Left lobe of liver (tissue), 2 donors: ENCODE data around the gene MIAT. TPM values are rescaled to one million over a fixed set of nuclear protein-coding genes. Genes with fewer than 3 reads are reported as not detected.
"Not testable (repeated sequence)": the region's sequence is repeated elsewhere in the genome, so short reads cannot be mapped to it uniquely, and the experiment has no call there.

Experiments used
- ATAC-seq: fragments of 200-7000 bp; cut with Tn5 transposase; one replicate; pipeline ENCODE4 v1.9.1; 2020; ENCODE audit warnings: mild to moderate bottlenecking, moderate library complexity
- DNase-seq: peaks from one replicate; pipeline ENCODE4 v3.0.0-alpha.2; 2020; ENCODE audit warnings: low spot score
- total RNA-seq: library from RNA; stranded (reverse); gene quantifications from one replicate; pipeline ENCODE4 v1.2.1, GENCODE V29; 2021
- donor health status: DM: no; HTN: no; CAD: no; lungs with moderate emphysema.
- donor health status: DM: no; HTN: yes; CAD: no.

Gene MIAT
- total RNA-seq, 1 donor from 2014 or later = 0.60 TPM

DNA sequence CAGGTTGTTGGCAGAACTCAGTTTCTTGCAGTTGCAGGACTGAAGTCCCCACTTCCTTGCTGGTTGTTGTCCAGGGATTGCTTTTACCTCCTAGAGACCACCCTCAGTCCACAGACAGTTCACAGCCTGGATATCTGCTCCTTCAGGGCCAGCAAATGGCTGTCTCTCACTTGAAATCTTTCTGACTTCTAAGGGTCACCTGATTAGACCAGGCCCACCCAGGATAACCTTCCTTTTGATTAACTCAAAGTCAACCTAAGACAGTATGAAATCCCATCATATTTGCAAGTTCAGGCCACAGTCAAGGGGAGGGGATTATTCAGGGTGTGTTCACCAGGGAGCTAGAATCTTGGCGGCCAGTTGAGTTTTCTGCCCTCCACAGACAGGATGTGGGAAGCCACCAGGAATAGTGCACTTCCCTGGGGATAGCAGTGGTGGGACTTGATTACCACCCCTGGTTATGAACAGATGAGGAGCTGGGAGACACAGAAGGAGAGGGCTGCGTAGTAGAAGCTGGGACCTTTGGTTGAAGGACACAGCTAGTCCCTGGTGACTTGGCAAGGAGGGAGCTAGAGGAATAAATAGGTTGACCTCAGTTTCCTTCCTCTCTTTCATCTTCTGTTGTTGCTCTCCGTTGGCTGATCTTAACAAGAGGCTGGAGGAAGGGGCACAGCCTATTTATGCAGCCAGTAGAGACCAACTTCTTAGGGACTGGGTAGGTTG is 33.4 kb downstream of the MIAT start:
- DNase-seq = no peak
- no peak for ATAC-seq

DNA sequence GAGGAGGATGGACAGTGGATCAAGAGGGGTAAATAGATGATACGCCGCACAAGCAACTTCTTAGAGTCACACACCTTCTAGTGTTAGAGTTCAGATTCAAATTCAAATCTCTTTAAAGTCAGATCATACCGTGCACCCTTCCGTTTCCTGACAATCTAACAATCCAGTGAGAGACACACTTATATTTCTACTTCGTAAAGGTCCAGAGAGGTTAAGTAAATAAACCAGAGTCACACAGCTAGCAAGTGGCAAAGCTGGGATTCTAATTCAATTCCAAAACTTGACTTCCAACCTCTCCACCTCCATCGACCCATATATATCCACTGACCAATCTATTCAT is 34.0 kb downstream of the MIAT start:
- DNase-seq = no peak
- ATAC-seq = no peak

DNA sequence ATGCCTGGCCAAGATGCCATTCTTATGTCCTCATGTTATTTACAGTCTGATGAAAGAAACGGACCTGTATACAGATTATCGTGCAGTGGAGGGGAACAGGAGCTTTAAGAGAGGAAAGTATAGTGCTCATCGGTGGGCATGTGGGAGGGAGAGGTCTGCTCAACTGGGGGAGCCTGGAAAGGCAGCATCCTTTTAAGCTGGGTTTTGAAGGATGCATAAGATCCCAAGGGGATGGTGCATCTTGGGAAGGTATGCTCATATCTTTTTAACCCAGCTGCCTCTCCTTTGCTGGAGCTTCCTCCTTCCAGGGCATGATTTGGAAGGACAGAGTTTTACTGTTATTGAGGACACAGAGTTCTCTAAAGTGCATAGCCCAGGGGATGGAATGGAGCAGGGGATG is 34.8 kb downstream of the MIAT start:
- ATAC-seq (no peak), DNase-seq (no peak)

DNA sequence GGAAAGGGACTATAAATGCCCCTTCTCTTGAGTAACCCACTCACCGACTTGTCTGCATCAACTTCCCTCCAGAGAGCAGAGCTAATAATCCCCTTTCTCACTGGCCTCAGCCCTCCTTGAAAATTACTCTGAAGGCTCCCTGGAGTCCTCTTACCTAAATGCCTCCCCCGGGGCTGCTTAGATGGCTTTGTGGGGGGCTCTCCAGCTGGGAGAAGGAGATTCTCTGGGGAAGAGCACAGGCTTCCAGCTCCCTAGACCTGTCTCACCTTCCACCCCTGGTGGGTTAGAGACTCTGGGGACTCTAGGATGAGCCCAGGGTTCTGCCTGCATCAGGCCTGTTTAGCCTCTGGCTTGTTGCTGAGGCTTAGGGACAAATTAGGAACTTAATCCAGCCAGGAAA is 39.8 kb downstream of the MIAT start:
- ATAC-seq (no peak), DNase-seq (no peak)

DNA sequence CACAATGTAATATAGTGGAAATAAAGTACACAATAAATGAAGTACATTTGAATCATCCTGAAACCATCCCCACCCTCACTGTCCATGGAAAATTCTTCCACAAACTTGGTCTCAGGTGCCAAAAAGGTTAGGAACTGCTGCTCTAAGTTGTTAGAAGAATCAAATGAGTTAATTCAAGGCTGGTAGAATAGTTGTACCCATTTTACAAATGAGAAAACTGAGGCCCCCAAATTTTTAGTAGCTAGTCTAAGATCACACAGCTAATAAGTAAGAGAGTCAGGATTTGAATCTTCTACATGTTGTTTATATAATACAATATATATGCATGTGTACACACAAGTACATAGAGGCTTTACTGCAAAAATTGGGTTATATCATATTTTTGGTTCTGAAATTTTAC is 43.1 kb downstream of the MIAT start:
- no peak for ATAC-seq
- DNase-seq = no peak

DNA sequence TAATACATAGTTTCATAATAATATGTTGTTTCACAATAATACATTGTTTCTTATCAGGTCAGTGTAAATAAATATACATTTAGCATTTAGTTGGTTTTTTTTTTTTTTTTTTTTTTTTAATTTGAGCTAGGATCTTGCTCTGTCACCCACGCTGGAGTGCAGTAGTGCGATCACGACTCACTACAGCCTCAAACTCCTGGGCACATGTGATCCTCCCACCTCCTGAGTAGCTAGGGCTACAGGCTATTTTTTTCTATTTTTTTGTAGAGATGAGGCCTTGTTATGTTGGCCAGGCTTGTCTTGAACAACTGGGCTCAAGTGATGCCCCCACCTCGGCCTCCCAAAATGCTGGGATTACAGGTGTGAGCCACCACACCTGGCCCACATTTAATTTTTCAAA is 43.5 kb downstream of the MIAT start:
- ATAC-seq = no peak
- no peak for DNase-seq

DNA sequence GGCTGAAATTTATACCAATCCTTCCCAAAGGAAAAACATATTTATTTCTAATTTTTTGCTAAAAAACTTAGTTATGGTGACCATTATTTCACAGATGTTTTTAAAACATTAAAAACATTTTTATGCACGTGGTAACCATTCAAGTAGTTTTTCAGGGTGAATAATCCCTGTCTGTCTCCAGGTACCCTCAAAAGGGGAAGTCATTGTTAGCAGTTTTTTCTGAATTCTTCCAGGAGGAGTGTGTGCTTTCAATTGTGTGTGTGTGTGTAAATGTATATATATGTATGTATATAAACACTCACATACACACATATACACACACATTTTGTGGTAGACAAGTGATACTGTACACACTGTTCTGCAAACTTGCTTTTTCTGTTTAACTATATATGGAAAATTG is 43.9 kb downstream of the MIAT start:
- ATAC-seq (no peak), DNase-seq (no peak)

DNA sequence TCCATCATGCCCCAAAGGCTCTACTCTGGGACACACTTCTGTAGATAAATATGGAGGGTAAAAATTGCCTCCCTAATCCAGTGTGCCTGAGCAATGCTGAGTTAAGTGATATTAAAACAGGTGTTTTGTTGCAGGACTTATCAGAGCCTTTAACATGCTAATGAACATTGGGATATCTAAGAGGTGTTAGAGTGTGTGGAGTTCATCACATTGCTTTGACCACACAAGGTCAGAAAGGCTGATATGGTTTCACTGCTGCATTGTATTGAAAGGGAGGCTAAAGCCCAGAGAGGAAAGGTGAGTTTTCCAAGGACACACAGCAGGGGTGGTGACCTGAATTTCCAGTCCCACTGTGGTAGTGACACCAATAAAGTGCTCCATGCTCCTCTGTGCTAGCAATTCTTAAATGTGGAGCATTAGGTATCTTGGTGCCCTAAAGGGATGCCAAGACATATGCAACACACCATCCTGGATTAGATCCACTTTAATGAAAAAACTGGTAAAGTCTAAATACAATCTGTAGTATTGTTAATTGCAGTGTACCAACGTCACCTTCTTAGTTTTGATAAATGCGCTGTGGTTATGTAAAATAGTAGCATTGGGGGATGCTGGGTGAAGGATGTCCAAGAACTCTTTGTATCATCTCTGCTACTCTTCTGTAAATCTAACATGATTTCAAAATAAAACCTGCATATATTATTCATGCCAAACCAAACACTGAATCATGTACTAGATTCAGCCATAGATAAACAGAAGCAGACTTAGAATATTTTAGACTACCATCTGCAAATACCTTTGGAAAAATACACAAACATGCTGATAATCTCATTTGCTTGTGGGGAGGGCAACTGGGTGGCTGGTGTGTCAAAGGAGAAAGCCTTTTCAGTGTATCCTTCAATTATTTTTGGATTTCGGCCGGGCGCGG is 45.8 kb downstream of the MIAT start:
- no peak for ATAC-seq
- DNase-seq = no peak

DNA sequence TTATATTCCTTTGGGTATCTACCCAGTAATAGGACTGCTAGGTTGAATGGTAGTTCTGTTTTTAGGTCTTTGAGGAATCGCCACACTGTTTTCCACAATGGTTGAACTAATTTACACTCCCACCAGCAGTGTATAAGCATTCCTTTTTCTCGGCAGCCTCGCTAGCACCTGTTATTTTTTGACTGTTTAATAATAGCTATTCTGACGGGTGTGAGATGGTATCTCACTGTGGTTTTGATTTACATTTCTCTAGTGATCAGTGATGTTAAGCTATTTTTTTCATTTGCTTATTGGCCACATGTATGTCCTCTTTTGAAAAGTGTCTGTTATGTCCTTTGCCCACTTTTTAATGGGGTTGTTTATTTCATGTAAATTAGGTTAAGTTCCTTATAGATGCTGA is 48.0 kb downstream of the MIAT start:
- not testable (repeated sequence) for ATAC-seq, DNase-seq

DNA sequence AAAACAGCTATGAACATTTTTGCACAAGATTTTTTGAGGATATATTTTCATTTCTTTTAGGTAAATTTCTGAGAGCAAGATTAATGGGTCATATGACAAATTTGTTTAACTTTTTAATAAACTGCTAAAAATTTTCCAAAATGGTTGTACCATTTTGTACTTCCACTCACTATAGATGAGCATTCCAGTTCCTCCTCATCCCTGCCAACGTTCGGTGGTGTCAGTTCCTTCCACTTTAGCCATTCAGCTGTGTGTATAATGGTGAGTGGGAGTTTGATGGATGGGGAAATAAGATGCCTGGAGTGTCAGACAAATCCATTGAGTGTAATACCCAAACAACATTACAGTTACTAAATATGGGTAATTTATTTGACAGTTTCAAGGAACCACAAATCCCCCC is 49.7 kb downstream of the MIAT start:
- ATAC-seq (no peak), DNase-seq (no peak)

DNA sequence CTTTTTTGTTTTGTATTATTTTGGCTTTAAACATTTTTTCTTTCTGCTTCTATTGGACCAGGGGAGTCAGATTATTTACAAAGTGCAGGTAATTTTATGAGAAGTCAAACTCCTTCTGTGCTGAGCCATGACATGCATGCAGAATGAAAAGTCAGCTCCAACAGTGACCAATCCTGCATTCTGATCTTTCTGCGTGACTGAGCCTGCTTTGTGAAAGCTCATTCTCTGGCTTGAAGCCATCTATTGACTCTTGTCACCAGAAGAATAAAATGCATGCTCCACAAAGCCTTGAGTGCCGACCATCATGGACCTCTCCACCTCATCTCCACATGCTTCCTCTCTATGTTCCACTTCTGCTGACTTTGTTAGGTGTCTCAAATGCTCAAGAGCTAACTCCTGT is 50.2 kb downstream of the MIAT start:
- ATAC-seq (no peak), DNase-seq (no peak)

DNA sequence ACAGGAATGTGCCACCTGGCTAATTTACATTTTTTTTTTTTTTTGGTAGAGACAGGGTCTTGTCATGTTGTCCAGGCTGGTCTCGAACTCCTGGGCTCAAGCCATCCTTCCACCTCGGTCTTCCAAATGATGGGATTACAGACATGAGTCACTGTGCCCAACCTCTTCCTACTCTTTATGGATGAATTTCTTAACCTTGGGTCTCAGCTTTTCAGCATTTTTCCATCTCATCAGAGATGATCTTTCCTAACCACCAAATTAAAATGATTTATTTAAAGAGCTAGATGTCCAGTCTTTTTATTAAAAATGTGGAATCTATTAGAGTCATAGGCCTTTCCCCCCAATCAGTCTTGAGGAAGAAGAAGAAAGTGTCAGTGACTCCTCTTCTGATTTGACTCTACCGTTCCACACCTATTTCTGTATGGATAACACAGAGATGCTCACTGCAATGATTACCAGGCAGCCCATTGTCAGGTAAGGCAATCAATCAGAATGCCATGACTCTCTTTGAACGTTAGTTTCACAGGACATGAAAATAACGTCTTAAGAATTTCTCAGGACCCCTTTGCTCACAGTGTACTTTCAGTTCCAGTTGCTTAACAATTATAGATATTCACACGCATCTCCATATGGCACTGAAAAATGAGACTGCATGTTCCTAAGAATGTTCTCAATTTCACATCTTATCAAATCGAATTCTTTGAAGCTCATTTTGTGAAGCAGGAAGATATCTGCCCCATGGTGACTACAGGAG is 51.0 kb downstream of the MIAT start:
- ATAC-seq (no peak), DNase-seq (no peak)

DNA sequence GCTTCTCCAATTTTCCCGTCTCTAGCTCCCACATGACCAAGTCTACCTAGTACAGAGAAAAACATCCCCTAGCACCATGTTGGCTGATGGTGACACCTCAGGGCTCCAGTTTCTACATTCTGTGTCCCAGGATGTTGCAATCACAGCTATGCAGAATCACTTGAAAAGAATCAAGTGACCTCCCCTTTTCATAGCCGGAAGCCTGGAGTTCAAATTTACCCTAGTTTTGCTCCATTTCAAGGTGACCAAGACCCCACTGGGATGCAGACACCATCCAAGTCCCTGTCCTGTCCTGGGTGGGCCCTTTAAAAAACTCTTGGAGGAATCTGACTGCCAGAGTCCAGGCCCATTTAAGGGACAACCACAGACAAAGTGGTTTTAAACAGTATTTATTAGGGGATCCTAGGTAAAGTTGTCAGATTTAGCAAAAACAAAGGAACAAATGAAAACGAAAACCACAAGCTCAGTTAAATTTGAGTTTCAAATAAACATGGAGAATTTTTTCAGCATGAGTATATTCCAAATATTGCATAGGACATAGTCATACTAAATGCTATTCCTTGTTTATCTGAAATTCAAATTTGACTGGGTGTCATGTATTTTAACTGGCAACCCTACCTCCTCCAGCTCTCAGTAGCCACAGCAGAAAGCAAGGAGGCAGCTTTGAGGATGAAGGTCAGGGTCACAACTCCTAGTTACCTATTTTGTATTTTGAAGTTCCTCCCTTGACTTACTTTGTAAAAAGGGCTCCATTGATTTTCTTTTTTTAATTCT is 52.4 kb downstream of the MIAT start:
- DNase-seq = no peak
- ATAC-seq = no peak

DNA sequence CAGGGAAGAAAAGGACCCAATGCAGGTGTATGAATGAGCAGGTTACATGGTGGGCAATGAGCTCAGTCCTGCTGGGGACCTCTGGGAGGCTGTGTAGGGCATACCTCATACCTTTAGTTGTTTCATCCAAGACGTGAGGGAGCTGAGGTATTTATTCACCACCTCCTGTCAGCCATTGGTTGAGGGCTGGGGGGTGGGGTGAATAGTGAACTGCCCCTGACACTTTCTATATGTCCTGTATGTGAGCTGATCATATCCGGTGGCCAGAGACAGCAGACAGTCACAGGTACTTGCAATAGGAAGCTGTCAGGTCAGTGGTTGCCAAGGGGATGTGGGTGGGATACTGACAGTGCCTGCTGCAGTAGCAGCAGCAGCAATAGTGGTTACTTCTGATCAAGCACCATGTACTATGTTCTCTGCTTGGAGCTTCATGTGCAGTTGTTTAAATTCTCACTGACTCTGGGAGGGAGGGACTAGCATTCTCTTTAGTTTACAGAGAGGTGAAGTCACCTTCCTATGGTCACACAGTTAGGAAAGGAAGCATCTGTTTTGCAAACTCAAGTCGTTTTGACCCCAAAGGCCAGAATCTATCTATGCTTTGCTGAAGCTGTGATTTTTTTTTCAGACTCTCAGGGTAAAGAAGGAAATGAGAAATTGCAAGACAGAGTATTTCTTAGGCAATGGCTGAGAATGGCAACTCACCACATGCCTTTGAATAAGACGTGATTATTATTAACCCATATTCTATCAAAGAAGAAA is 54.0 kb downstream of the MIAT start:
- no peak for DNase-seq
- peak; percentile 27 for ATAC-seq

DNA sequence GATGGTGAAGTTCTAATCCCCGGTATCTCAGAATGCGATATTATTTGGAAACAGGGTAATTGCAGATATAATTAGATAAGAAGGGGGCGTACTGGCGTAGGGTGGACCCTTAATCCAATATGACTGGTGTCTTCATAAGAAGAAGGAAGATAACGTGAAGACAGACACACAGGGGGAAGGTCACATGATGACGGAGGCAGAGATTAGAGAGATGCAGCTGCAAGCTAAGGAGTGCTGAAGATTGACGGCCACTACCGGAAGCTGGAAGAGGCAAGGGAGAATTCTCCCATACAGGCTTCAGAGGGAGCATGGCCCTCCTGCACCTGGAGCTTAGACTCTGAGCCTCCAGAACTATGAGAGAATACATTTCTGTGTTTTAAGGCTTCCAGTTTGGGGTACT is 54.8 kb downstream of the MIAT start:
- DNase-seq (no peak), ATAC-seq (no peak)

DNA sequence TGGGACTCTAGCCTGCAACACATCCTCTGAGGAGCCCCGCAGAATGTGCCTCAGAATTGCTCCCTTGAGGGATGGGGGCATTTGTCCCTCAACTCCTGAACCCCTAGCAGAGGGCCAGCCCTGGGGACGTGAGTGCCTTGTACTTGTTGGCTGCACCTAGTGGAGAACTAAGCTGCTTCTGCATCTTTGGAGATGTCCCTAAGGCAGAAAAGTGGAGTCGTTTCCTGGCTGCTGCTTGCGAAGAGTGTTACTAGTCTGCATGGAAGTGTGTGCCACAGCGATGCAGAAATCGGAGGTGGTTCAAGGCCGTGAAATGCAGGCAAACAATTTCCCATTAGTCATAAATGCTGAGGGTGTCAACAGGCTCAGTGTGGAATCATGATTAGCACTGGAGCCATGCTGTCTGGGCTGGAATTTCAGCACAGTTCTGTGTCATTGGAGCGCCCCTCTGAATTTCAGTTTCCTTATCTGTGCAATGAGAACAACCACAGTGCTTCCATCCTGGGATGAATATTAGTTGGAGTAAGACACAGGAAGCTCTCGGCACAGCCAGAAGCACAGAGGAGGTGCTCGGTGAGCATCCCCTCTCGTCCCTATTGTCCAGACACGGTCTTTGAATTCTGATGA is 56.5 kb downstream of the MIAT start:
- no peak for ATAC-seq
- DNase-seq = no peak

DNA sequence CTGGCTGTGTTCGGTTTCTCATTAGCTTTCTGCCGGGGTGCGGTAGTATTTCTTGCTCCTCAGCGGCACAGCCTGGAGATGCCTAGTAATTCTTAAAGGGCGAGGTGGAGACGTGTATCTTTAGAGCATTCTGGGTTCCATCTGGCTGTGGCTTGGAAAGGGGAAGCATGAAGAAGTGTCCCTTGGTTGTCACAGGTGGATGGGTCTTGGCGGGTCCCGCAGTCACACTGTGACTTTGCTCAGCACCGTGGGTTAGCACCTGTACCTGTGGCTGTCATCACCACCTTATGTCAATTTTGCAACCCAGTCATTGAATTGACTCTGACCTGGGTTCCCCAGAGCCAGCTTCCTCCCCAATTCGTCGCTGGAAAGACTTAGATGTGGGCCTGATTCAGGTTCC is 57.6 kb downstream of the MIAT start:
- DNase-seq (no peak), ATAC-seq (no peak)

DNA sequence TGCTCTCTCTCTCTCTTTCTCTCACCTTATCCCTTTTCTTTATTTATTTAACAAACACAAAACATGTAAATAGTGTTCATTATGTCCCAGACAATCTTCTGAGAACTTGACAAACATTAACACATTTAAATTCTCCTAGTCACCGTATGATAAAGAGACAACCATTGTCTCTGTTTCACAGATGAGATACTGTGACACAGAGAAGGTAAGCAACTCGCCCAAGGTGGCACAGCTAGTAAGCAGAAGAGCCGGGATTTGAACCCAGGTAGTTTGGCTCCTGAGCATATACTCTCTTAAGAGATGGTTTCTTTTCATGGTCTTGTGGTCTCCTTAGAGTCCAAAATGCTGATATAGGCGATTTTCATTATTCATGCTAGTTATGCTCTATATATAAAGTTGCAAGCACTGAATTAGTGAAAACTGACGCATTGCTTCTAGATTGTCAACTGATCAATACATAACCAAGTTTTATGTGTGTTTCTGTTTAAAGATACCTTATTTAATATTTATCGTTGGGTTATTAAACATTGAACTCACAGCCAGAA is 58.1 kb downstream of the MIAT start:
- ATAC-seq (no peak), DNase-seq (no peak)

DNA sequence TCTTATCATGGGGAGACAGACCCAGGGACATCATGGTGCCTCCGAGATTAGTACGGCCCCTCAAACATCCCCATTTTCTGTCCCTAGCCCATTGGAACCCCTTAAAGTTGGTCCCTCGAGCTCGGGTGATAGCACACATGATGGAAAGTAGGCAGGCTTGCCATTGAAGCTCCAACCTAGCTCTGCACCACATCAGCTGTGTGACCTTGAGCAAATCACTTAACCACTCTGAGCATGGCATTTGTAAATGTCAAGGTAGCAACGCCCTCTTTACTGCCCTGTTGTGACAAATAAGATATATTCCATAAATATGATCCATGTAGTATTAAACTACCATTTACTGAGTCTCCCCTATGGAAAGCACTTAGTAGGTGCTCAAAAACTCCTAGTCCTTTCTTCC is 61.1 kb downstream of the MIAT start:
- ATAC-seq (no peak), DNase-seq (no peak)

DNA sequence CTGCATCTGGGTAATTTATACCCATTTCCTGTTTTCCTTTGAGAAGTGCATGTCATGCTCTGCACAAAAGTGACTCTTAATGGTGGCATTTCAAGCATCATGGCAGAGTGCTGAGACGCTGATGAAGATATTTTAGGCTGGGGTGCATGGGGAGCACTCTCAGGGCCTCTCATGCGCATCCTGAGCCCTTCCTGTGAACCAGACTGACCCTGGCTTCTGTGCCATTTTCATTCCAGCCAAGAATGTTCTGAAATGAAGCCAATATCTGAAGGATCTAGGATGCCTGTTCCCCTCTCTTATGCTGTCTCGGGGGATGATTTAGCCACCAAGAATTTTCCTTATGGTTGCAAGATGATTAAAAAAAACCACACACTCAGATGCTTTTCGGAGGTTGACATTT is 61.5 kb downstream of the MIAT start:
- ATAC-seq = no peak

More for the DNA sequence above, 61.5 kb downstream of the MIAT start:
- no peak for DNase-seq
